Measurements from ENCODE around the gene LGALS14.
A peak's percentile ranks its signal among the peaks of the same experiment; 100 is the strongest.
"Not testable (repeated sequence)": the region's sequence is repeated elsewhere in the genome, so short reads cannot be mapped to it uniquely, and the experiment has no call there.

Gene LGALS14

DNA sequence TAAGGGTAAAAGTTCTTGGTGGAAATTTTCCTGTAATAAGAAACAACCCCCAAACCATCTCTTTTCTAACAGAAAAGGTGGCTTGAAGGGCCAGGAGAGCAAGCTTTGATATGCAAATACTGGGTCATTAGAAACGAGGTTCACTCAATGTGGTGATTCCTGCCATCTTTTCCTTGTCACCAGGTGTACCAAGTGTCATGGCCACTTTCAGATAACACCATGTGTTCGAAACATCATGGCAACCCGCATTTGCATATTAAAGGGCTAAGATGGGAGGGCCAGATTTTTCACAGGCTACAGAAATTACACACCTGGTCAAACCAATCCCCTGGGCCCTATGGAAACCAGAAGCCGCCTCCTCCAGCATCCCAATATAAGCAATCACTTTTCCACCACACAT, 33.3 kb upstream of the LGALS14 start:
- TF ChIP-seq CTCF (IDR thresholded peaks at IDR 0.05; ENCODE audit: low read depth, low read length) = no peak

DNA sequence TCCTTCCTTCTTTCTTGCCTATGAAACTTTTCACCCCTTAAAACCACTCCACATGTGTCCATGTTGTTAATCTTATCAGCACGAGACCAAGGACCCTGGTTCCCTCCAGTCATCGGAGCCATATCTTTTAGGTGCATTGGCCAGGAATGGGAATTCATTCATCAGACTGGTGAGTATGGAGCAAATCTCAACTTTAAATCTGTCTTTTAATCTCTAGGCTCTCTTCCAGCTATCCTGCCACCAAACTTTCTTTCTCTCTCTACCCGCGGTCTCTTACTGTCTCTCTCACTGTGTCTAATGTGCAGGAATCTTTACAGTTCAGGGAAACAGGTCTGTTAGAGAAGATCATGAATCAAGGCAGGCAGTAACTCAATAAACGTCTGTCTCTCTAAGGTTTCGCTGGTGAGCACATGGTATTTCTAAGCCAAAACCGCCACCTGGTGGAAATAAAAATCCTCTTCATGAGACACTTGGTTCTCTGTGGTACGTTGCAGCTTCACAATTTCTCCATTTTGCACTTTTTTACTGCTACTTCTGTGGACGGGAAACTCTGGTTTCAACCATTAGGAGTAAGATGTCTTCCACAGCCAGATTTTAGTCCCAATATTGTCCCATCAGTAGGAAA, 32.4 kb upstream of the LGALS14 start:
- Histone ChIP-seq H3K9me3 (no peaks in the 10 kb centered on the region; the same call in 1 of the 2 replicates), H3K36me3 (no peaks in the 10 kb centered on the region)
- peak; percentile 37 for DNase-seq

More for the DNA sequence above, 33.3 kb upstream of the LGALS14 start:
- no peaks in the 10 kb centered on the region for H3K36me3 ChIP-seq
- no peaks in the 10 kb centered on the region for H3K4me1 ChIP-seq
- no peak for DNase-seq
- no peak overlapping the region for H3K4me3 ChIP-seq (ENCODE audit: low read depth, low read length)
- H3K27me3 ChIP-seq = peaks cover 7% of the 10 kb centered on the region
- H3K9me3 ChIP-seq = no peaks in the 10 kb centered on the region; the same call in 1 of the 2 replicates

GRCh38 chr19:39672473-39672872, 31.8 kb upstream of the LGALS14 start:
- no peaks in the 10 kb centered on the region for H3K36me3 ChIP-seq
- H3K4me3 ChIP-seq (ENCODE audit: low read depth, low read length) = no peak overlapping the region
- H3K4me1 ChIP-seq = no peaks in the 10 kb centered on the region
- H3K9me3 ChIP-seq = no peaks in the 10 kb centered on the region; the same call in 1 of the 2 replicates
- peaks cover 19% of the 10 kb centered on the region for H3K27me3 ChIP-seq
- DNase-seq = no peak
- no peak for TF ChIP-seq CTCF (IDR thresholded peaks at IDR 0.05; ENCODE audit: low read depth, low read length)

More for the DNA sequence above, 32.4 kb upstream of the LGALS14 start:
- no peaks in the 10 kb centered on the region for H3K4me1 ChIP-seq
- no peak overlapping the region for H3K4me3 ChIP-seq (ENCODE audit: low read depth, low read length)
- H3K27me3 ChIP-seq = peaks cover 12% of the 10 kb centered on the region
- TF ChIP-seq CTCF (IDR thresholded peaks at IDR 0.05; ENCODE audit: low read depth, low read length) = peak; percentile 67

DNA sequence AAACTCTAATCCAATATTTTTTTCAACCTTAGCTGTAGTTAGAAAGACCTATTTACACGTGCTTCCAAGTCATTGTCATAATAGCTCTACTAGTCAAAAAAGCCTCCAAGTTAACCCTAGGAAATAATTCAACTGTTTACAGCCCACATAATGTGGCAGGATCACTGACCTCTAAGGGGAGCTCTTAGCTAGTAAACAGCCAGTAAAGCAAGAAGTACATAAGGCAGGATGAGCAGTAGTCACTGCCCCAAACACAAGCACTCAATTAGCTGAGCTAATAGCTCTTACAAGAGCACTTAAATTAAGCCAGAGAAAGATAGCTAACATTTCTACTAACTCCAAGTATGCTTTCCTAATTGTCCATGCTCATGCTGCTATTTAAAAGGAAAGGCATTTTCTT, 30.4 kb upstream of the LGALS14 start:
- H3K4me1 ChIP-seq; H3K36me3 ChIP-seq; H3K9me3 ChIP-seq; DNase-seq; H3K4me3 ChIP-seq (ENCODE audit: low read depth, low read length): not testable (repeated sequence)
- peaks cover 32% of the 10 kb centered on the region for H3K27me3 ChIP-seq

DNA sequence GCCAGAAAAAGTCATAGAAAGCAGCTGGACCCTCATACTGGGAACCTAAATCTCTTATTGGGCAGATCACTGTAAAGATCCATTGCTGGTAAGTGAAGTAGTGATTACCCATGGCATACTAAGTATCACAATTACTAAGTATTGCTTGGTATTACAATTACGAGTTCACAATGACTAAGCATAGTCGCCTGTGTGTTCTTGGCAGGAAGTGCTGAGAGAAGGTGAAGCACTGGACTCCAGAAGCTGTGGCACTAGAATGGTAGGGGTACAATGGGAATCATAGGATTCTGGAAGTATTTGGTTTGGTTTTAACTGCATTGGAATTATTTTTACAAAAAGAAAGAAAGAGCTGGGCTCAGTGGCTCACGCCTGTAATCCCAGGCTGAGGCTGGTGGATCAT, 28.3 kb upstream of the LGALS14 start:
- Histone ChIP-seq H3K4me3 (ENCODE audit: low read depth, low read length) (no peak overlapping the region), H3K36me3 (no peaks in the 10 kb centered on the region), H3K9me3 (no peaks in the 10 kb centered on the region), H3K4me1 (no peaks in the 10 kb centered on the region), H3K27me3 (peaks cover 49% of the 10 kb centered on the region)
- no peak for TF ChIP-seq CTCF (IDR thresholded peaks at IDR 0.05; ENCODE audit: low read depth, low read length)
- DNase-seq = no peak

- no peaks in the 10 kb centered on the region for H3K36me3 ChIP-seq
- DNase-seq = no peak
- no peak overlapping the region for H3K4me3 ChIP-seq (ENCODE audit: low read depth, low read length)
- H3K4me1 ChIP-seq = no peaks in the 10 kb centered on the region
- no peak for TF ChIP-seq CTCF (IDR thresholded peaks at IDR 0.05; ENCODE audit: low read depth, low read length)
- peaks cover 52% of the 10 kb centered on the region for H3K27me3 ChIP-seq
- H3K9me3 ChIP-seq = no peaks in the 10 kb centered on the region
These were observed 26.1 kb upstream of the LGALS14 start for GRCh38 chr19:39677961-39678889.
